Measurements from ENCODE around the gene HPS1. TPM values are rescaled to one million over a fixed set of nuclear protein-coding genes. Genes with fewer than 3 reads are reported as not detected.

The HPS1 gene
- polyA plus RNA-seq, 1 of the 3 experiments (the other 2 are of a cell fraction): 41.4 TPM

DNA sequence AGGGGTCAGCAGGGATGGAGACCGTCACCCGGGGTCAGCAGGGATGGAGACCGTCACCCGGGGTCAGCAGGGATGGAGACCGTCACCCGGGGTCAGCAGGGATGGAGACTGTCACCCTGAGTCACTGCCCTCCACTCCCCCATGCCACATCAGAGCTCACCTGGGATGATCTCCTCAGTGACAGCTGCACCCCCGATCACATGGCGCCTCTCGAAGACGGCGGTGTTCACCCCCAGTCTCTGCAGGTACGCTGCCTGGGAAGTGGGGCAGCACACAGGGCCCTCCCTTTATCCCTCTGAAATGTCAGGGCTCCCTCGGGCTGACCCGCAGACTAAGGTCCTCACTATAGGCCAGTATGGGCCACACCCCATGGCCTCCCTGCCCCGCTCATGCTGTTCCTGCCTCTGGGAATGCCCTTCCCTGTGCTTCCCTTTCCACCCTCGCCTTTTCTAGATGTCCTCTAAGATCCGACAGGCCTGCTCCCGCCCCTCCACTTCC, 38.9 kb downstream of the HPS1 start:
- no peak for DNase-seq
- Histone ChIP-seq H3K4me2 (no peak overlapping the region), H3F3A (replicated peaks; ENCODE audit: insufficient read depth) (no peaks in the 10 kb centered on the region), H3K79me2 (ENCODE audit: insufficient read depth) (no peaks in the 10 kb centered on the region), H3K27me3 (ENCODE audit: insufficient read depth) (no peaks in the 10 kb centered on the region), H4K20me1 (ENCODE audit: insufficient read depth) (no peaks in the 10 kb centered on the region), H3K4me1 (ENCODE audit: control insufficient read depth in 1 of 2, insufficient read depth in 2 of 2, low read depth in 1 of 2, low read length in 1 of 2) (peaks cover 3 to 14% of the 10 kb centered on the region in 2 experiments; a peak in 3 of 4 replicates), H3K9me2 (no peaks in the 10 kb centered on the region), H3K4me3 (ENCODE audit: low read depth in 2 of 2, low read length in 1 of 2) (no peak overlapping the region), H3K9me3 (no peaks in the 10 kb centered on the region), H3K27ac (ENCODE audit: low read depth in 2 of 2, low read length in 1 of 2) (no peak overlapping the region), H2AFZ (ENCODE audit: low read depth) (no peak overlapping the region), H3K36me3 (replicated peaks in 1 of 2; ENCODE audit: control insufficient read depth in 1 of 2, insufficient read depth in 2 of 2, low read length in 1 of 2) (peaks cover 0 to 2% of the 10 kb centered on the region in 2 experiments), H3K9ac (no peak overlapping the region)
- ChIA-PET CTCF (interaction anchor here (3.0 kb wide), 1 partner anchor 18 kb away, joined by 10 read pairs; no protein-coding TSS in a partner anchor), POLR2A (no interaction called here)
- WGBS (ENCODE audit: low lambda C conversion rate): 96% methylated on average over 15 of the region's 18 CpGs
- TF ChIP-seq NFIC (IDR thresholded peaks at IDR 0.05; ENCODE audit: borderline replicate concordance) (no peak), YY1 (IDR thresholded peaks at IDR 0.05; ENCODE audit: low read depth) (no peak), CHD2 (IDR thresholded peaks at IDR 0.05; ENCODE audit: low read length, partially characterized antibody) (no peak), RCOR1 (IDR thresholded peaks at IDR 0.05; ENCODE audit: low read length) (no peak), TEAD4 (IDR thresholded peaks at IDR 0.05; ENCODE audit: borderline replicate concordance, insufficient read depth) (no peak), FOXJ3 (CRISPR knock-in tag; IDR thresholded peaks at IDR 0.05) (no peak), MXI1 (IDR thresholded peaks at IDR 0.05; ENCODE audit: low read depth, low read length) (no peak), RXRA (IDR thresholded peaks at IDR 0.05; ENCODE audit: borderline replicate concordance, low read depth) (no peak), FOSL2 (IDR thresholded peaks at IDR 0.05; ENCODE audit: borderline replicate concordance, low read depth) (no peak), TCF12 (IDR thresholded peaks at IDR 0.05) (no peak)
- TF ChIP-seq, protein P1, sequence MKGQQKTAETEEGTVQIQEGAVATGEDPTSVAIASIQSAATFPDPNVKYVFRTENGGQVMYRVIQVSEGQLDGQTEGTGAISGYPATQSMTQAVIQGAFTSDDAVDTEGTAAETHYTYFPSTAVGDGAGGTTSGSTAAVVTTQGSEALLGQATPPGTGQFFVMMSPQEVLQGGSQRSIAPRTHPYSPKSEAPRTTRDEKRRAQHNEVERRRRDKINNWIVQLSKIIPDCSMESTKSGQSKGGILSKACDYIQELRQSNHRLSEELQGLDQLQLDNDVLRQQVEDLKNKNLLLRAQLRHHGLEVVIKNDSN (IDR thresholded peaks at IDR 0.05; ENCODE audit: borderline replicate concordance, low read depth): no peak
- TF ChIP-seq, protein P2, sequence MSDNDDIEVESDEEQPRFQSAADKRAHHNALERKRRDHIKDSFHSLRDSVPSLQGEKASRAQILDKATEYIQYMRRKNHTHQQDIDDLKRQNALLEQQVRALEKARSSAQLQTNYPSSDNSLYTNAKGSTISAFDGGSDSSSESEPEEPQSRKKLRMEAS (IDR thresholded peaks at IDR 0.05; ENCODE audit: low read depth): no peak
- TF ChIP-seq, protein P3, sequence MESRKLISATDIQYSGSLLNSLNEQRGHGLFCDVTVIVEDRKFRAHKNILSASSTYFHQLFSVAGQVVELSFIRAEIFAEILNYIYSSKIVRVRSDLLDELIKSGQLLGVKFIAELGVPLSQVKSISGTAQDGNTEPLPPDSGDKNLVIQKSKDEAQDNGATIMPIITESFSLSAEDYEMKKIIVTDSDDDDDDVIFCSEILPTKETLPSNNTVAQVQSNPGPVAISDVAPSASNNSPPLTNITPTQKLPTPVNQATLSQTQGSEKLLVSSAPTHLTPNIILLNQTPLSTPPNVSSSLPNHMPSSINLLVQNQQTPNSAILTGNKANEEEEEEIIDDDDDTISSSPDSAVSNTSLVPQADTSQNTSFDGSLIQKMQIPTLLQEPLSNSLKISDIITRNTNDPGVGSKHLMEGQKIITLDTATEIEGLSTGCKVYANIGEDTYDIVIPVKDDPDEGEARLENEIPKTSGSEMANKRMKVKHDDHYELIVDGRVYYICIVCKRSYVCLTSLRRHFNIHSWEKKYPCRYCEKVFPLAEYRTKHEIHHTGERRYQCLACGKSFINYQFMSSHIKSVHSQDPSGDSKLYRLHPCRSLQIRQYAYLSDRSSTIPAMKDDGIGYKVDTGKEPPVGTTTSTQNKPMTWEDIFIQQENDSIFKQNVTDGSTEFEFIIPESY (IDR thresholded peaks at IDR 0.05; ENCODE audit: borderline replicate concordance, low read depth): no peak
- TF ChIP-seq, protein P4, sequence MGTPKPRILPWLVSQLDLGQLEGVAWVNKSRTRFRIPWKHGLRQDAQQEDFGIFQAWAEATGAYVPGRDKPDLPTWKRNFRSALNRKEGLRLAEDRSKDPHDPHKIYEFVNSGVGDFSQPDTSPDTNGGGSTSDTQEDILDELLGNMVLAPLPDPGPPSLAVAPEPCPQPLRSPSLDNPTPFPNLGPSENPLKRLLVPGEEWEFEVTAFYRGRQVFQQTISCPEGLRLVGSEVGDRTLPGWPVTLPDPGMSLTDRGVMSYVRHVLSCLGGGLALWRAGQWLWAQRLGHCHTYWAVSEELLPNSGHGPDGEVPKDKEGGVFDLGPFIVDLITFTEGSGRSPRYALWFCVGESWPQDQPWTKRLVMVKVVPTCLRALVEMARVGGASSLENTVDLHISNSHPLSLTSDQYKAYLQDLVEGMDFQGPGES (IDR thresholded peaks at IDR 0.05; ENCODE audit: low read depth, low read length): no peak
- TF ChIP-seq, protein P5, sequence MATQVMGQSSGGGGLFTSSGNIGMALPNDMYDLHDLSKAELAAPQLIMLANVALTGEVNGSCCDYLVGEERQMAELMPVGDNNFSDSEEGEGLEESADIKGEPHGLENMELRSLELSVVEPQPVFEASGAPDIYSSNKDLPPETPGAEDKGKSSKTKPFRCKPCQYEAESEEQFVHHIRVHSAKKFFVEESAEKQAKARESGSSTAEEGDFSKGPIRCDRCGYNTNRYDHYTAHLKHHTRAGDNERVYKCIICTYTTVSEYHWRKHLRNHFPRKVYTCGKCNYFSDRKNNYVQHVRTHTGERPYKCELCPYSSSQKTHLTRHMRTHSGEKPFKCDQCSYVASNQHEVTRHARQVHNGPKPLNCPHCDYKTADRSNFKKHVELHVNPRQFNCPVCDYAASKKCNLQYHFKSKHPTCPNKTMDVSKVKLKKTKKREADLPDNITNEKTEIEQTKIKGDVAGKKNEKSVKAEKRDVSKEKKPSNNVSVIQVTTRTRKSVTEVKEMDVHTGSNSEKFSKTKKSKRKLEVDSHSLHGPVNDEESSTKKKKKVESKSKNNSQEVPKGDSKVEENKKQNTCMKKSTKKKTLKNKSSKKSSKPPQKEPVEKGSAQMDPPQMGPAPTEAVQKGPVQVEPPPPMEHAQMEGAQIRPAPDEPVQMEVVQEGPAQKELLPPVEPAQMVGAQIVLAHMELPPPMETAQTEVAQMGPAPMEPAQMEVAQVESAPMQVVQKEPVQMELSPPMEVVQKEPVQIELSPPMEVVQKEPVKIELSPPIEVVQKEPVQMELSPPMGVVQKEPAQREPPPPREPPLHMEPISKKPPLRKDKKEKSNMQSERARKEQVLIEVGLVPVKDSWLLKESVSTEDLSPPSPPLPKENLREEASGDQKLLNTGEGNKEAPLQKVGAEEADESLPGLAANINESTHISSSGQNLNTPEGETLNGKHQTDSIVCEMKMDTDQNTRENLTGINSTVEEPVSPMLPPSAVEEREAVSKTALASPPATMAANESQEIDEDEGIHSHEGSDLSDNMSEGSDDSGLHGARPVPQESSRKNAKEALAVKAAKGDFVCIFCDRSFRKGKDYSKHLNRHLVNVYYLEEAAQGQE (IDR thresholded peaks at IDR 0.05; ENCODE audit: low read depth, low read length): no peak
- TF ChIP-seq, protein P6, sequence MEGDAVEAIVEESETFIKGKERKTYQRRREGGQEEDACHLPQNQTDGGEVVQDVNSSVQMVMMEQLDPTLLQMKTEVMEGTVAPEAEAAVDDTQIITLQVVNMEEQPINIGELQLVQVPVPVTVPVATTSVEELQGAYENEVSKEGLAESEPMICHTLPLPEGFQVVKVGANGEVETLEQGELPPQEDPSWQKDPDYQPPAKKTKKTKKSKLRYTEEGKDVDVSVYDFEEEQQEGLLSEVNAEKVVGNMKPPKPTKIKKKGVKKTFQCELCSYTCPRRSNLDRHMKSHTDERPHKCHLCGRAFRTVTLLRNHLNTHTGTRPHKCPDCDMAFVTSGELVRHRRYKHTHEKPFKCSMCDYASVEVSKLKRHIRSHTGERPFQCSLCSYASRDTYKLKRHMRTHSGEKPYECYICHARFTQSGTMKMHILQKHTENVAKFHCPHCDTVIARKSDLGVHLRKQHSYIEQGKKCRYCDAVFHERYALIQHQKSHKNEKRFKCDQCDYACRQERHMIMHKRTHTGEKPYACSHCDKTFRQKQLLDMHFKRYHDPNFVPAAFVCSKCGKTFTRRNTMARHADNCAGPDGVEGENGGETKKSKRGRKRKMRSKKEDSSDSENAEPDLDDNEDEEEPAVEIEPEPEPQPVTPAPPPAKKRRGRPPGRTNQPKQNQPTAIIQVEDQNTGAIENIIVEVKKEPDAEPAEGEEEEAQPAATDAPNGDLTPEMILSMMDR (IDR thresholded peaks at IDR 0.05): no peak
- TF ChIP-seq, protein P7, sequence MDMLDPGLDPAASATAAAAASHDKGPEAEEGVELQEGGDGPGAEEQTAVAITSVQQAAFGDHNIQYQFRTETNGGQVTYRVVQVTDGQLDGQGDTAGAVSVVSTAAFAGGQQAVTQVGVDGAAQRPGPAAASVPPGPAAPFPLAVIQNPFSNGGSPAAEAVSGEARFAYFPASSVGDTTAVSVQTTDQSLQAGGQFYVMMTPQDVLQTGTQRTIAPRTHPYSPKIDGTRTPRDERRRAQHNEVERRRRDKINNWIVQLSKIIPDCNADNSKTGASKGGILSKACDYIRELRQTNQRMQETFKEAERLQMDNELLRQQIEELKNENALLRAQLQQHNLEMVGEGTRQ (IDR thresholded peaks at IDR 0.05; ENCODE audit: borderline replicate concordance, low read depth, low read length): no peak

All from SK-N-SH (cell line).